HFF-Myc (cell line): ENCODE results near the gene RIMS4.

Experiments used
- DNase-seq: peaks from one replicate; pipeline ENCODE4 v3.0.0-alpha.2; 2011; ENCODE audit warnings: low read depth; ENCODE audit errors: extremely low read depth
- H3K4me3 ChIP-seq: replicated peaks from 2 replicates; pipeline ENCODE4 v1.5.1; 2011; ENCODE audit warnings: low read depth, mild to moderate bottlenecking, control low read depth, low read length
- CTCF ChIP-seq: IDR thresholded peaks from 2 replicates; pipeline ENCODE4 v1.5.1; 2012; ENCODE audit warnings: mild to moderate bottlenecking, low read depth, low read length, control low read depth; ENCODE audit errors: missing control alignments

Gene RIMS4

DNA sequence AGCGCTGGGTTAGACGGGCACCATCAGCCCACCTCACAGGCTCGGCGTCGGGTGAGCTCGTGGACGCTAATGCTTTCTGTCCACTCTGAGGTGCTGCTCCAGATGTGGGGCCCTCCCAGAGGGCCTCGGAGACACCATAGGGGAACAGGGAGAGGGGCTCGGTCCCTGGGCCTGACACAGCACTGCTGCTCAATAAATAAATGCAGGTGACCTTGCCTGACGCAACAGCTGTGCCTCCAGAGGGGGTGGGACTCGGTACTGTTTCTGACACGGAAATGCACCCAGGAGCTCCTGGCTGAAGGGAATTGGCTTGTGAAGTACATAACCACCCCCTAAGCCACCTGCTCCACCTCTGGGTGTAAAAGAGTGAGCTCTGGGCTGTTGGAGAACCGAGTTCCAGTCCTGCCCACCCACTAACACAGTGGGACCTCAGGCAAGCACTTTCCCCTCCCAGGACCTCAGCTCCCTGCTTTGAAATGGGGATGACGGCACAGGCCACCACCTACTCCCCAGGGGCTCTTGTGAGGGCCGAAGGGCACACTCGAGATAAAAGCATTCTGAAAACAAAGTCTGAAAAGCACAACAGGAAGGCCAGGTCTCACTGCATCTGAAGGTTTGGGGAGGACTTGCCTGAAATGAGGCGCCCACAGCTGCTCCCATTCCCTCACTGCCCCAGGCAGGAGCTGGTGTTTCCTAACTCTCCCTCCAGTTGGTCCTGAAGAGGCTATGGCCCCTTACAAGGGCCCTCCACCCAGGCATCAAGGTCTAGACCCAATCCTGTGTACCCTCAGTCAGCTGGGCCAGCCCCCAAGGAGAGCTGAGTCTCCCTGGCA is 58.0 kb downstream of the RIMS4 start:
- DNase-seq = no peak
- no peak for TF ChIP-seq CTCF
- H3K4me3 ChIP-seq = no peak overlapping the region

DNA sequence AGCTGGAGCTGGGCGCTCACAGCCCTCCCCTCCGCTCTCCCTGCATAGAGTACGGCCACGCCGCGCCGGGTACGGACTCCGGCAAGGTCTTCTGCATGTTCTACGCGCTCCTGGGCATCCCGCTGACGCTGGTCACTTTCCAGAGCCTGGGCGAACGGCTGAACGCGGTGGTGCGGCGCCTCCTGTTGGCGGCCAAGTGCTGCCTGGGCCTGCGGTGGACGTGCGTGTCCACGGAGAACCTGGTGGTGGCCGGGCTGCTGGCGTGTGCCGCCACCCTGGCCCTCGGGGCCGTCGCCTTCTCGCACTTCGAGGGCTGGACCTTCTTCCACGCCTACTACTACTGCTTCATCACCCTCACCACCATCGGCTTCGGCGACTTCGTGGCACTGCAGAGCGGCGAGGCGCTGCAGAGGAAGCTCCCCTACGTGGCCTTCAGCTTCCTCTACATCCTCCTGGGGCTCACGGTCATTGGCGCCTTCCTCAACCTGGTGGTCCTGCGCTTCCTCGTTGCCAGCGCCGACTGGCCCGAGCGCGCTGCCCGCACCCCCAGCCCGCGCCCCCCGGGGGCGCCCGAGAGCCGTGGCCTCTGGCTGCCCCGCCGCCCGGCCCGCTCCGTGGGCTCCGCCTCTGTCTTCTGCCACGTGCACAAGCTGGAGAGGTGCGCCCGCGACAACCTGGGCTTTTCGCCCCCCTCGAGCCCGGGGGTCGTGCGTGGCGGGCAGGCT is 60.1 kb downstream of the RIMS4 start:
- peak; percentile 22 for TF ChIP-seq CTCF
- no peak overlapping the region for H3K4me3 ChIP-seq
- DNase-seq = no peak

DNA sequence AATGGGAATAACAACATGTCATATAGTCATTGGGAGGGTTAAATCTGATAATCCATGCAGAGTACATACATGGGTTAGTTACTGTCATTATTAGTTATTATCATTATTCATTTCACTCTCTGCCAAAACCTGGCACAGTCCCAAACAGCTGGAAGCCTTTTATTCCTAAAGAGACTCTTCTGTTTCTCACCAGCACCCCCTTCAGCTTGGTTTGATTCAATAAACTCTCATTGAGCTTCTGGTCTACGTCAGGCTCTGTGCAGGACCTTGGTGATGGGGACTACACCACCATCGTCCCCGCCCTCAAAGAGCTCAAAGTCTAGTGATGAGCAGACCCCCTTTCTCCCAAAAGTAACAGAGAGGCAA is 62.4 kb downstream of the RIMS4 start:
- H3K4me3 ChIP-seq = no peak overlapping the region
- DNase-seq = no peak
- no peak for TF ChIP-seq CTCF

DNA sequence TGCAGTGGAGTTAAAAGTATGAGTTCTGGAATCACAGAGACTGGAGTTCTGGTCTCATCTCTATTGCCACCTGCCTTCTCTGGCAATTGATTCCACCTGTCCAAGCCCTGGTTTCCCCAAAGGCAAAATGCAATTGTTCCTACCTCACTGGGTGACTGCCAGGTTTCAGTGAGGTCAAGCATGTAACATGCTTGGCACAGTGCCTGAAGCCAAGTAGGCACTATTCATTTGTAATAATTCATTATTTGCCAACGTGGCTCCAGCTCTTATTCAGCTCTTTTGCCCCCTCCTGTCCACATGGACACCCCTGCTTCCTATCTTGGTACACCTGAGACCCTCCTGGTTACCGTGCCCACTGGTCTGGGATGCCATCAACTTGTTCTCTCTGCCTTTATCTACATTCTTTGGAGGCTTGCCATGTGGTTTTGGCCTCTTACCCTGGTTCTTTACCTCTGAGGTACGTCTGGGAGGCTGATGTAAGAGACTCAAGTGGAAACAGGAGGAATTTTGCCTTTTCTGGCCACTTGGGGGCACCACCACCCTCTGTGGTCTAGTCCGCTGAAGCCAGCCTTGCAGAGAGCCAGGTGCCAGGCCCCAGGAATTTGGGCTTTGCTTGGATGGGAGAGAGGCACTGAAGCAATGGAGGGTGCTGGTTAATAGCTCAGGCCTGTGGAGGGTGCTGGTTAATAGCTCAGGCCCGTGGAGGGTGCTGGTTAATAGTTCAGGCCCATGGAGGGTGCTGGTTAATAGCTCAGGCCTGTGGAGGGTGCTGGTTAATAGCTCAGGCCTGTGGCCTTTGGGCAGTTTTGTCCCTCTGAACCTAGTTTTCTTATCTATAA is 63.0 kb downstream of the RIMS4 start:
- no peak overlapping the region for H3K4me3 ChIP-seq
- DNase-seq = no peak
- peak; percentile 75 for TF ChIP-seq CTCF

- no peak for TF ChIP-seq CTCF
- DNase-seq = no peak
- peak overlapping the region; percentile 39 for H3K4me3 ChIP-seq
Observed at GRCh38 chr20:44746367-44747165, 63.8 kb downstream of the RIMS4 start.
